Epithelial cell of proximal tubule (primary cell): ENCODE results near the gene HSPA12B. TPM values are rescaled to one million over a fixed set of nuclear protein-coding genes. Genes with fewer than 3 reads are reported as not detected.

Source experiments
- DNase-seq: peaks from one replicate; pipeline ENCODE4 v3.0.0-alpha.2; 2011; ENCODE audit warnings: low read depth
- H3K4me3 ChIP-seq: 2 replicates; pipeline ENCODE4 v1.5.1; 2011; ENCODE audit warnings: low read depth, mild to moderate bottlenecking, low read length
- total RNA-seq: library from RNA; depleted of rRNA; stranded (reverse); fragments of >200 nt; gene quantifications from 2 replicates; pipeline ENCODE4 v1.2.3, GENCODE V29; 2015
- TF ChIP-seq, protein P1 (sequence below): conservative IDR thresholded peaks from 2 replicates; pipeline ENCODE4 v1.5.1; 2012; ENCODE audit warnings: low read depth, mild to moderate bottlenecking, low read length

The HSPA12B gene
- total RNA-seq, 1 donor from 2014 or later = not detected

- no peak overlapping the region for H3K4me3 ChIP-seq
- DNase-seq = no peak
- TF ChIP-seq, protein P1, sequence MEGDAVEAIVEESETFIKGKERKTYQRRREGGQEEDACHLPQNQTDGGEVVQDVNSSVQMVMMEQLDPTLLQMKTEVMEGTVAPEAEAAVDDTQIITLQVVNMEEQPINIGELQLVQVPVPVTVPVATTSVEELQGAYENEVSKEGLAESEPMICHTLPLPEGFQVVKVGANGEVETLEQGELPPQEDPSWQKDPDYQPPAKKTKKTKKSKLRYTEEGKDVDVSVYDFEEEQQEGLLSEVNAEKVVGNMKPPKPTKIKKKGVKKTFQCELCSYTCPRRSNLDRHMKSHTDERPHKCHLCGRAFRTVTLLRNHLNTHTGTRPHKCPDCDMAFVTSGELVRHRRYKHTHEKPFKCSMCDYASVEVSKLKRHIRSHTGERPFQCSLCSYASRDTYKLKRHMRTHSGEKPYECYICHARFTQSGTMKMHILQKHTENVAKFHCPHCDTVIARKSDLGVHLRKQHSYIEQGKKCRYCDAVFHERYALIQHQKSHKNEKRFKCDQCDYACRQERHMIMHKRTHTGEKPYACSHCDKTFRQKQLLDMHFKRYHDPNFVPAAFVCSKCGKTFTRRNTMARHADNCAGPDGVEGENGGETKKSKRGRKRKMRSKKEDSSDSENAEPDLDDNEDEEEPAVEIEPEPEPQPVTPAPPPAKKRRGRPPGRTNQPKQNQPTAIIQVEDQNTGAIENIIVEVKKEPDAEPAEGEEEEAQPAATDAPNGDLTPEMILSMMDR = no peak
Measured at GRCh38 chr20:3741836-3742458, 9.5 kb downstream of the HSPA12B start.

GRCh38 chr20:3743251-3743650, 10.8 kb downstream of the HSPA12B start:
- TF ChIP-seq, protein P1 = no peak
- DNase-seq = no peak
- no peak overlapping the region for H3K4me3 ChIP-seq

DNA sequence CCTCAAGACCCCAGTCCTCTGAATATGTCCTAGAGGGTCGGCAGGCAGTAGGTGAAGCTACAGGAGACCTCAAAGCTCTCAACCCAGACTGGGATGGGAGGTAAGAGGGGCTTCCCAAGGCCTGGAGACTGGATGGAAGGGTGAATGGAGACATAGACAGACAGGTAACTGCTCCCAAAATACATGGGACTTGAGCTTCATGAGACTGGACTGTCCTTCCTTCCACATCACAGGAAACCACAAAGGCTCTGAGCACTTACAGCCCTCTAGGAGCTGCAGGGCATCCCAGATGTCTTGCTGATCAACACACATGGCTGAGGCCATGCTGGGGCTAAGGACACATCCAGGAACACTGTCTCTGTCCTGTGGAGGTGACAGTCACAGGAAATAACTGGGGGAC, 11.6 kb downstream of the HSPA12B start:
- no peak for DNase-seq
- TF ChIP-seq, protein P1 = no peak
- no peak overlapping the region for H3K4me3 ChIP-seq

DNA sequence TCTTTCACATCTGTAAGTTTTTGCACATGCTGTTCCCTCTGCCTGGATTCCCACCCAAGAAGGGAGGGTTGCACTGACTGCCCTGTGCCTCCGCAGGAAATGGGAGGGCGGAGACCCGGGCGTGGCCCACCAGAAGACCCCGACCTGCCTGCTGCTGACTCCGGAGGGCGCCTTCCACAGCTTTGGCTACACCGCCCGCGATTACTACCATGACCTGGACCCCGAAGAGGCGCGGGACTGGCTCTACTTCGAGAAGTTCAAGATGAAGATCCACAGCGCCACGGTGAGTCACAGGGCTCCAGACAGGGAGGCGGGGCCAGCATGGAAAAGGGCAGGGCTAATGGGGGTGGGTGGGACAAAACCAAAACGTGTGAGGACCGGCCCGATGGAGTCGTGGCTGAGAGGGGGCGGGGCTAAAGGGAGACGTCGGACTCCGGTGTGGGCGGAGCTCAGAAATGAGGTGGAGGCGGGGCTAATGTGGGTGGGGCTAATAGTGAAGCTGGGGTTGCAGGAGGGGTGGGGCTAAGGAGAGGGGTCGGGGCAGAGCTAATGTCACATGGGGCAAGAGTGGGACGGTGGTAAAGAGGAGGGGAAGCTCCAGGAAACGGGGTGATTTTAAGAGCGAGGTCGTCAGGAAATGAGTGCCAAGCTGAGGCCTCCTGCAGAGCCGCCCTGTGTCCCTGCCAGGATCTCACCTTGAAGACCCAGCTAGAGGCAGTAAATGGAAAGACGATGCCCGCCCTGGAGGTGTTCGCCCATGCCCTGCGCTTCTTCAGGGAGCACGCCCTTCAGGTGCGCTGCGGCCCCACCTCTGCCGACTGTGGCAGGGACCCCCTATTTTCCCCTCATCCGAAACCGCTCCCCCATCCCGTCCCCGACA, 12.6 kb downstream of the HSPA12B start:
- no peak for DNase-seq
- TF ChIP-seq, protein P1 = no peak
- H3K4me3 ChIP-seq = no peak overlapping the region

GRCh38 chr20:3745686-3746173, 13.2 kb downstream of the HSPA12B start:
- no peak overlapping the region for H3K4me3 ChIP-seq
- DNase-seq = no peak
- TF ChIP-seq, protein P1 = no peak

DNA sequence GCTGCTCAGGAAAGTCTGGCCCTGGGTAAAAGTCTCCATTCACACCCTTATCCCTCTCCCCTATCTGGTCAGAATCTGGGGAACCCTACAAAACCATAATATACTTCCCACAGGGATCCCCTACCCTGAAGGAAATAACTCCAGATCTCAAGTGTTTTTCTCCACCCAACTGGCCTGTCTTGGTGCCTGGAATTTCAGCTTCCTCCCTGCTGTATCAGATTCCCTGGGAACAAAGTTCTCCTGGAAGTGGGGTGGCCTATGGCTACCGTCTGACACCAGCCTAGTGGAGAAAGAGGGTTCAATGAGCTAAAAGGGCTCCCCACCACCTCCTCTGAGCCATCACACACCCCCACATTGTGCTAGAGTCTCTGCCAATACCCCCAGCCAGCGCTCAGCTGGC, 15.0 kb downstream of the HSPA12B start:
- DNase-seq = no peak
- TF ChIP-seq, protein P1 = no peak
- no peak overlapping the region for H3K4me3 ChIP-seq

DNA sequence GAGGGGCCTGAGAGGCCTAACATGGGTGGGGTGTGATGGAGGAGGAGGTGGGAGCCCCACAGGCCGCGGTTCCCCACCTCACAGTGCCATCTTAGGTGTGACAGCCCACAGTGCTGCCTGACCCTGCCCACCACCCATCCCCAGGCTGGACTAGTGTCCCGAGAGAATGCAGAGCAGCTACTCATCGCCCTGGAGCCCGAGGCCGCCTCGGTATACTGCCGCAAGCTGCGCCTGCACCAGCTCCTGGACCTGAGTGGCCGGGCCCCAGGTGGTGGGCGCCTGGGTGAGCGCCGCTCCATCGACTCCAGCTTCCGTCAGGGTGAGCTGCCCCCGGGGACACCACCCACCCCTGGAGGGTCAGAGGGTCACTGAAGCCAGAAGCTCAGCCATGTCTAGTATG, 15.6 kb downstream of the HSPA12B start:
- H3K4me3 ChIP-seq = no peak overlapping the region
- no peak for DNase-seq
- TF ChIP-seq, protein P1 = no peak
